Lung microvascular endothelial cell (primary cell): ENCODE measurements around the gene CTDP1. TPM values are rescaled to one million over a fixed set of nuclear protein-coding genes. Genes with fewer than 3 reads are reported as not detected.
A peak's percentile ranks its signal among the peaks of the same experiment; 100 is the strongest.
"Not testable (repeated sequence)": the region's sequence is repeated elsewhere in the genome, so short reads cannot be mapped to it uniquely, and the experiment has no call there.

Experiments
- DNase-seq, 2 donors: peaks; one replicate each; pipeline versions ENCODE4 v3.0.0 to v3.0.0-alpha.2; 2010; ENCODE audit warnings: low read depth in 2 of 2
- total RNA-seq: library from RNA; depleted of rRNA; stranded (reverse); fragments of >200 nt; gene quantifications from 2 replicates; pipeline ENCODE4 v1.2.1, GENCODE V29; 2014

The CTDP1 gene
- total RNA-seq, 1 donor from 2014 or later, result 25.0 TPM

GRCh38 chr18:79739440-79739778 is 59.8 kb downstream of the CTDP1 start:
- DNase-seq, result no peak

DNA sequence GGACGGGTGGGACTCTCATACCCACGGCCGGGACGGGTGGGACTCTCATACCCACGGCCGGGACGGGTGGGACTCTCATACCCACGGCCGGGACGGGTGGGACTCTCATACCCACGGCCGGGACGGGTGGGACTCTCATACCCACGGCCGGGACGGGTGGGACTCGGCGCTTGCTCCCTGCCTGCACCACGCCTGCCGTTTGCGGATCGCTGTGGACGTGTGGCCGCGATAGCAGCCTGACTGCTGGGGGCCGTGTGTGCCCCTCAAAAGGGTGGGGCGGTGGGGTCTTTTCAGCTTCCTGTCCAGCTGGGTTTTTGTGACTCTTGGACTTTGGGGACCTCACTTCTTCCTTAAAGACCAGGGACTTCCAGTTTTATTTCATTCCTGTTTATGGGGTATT is 60.4 kb downstream of the CTDP1 start:
- DNase-seq, result not testable (repeated sequence)

DNA sequence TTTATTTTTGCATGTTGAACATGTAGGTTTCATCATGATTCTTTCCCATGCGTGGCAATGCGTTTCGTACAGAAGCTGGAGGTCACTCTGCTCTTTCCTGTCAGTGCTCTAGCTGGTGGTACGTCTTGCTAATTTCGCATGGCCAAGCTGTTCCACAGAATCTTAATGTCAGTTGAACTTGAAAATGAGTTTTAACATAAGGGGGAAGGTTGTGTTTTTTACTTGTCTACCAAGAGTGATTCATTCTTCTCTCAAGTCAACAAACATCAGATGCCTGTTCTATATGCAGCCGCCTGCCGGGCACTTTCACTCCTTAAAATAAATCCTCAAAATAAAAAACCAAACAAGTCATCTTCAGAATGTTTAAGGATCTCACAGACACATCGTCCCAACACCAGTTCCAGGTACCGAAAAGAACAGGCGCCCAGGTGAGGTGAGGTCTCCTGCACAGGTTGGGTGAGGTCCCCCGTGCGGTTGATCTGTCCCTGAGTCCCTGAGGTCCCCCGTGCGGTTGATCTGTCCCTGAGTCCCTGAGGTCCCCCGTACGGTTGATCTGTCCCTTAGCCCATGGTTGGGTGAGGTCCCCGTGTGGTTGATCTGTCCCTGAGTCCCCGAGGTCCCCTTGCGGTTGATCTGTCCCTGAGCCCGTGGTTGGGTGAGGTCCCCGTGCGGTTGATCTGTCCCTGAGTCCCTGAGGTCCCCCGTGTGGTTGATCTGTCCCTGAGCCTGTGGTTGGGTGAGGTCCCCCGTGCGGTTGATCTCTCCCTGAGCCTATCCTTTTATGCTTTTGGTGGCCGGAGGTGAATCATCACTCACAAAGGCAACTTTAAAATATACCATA is 61.1 kb downstream of the CTDP1 start:
- no peak for DNase-seq

DNA sequence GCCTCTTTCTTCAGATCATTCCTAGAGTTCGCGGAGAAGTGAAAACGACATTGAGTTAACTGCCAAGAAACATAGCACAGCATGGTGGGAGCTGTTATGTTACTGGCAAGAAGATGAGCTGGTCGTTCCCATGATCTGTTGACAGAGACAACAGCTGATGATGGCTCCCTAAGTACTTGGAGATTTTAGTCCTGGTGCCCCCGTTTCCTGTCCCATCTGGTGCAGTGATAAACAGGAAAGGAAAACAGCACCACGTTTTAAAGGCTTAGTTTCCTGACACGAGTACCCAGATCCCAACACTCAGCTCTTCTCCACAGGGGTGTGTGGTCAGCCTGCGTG is 61.7 kb downstream of the CTDP1 start:
- no peak for DNase-seq

DNA sequence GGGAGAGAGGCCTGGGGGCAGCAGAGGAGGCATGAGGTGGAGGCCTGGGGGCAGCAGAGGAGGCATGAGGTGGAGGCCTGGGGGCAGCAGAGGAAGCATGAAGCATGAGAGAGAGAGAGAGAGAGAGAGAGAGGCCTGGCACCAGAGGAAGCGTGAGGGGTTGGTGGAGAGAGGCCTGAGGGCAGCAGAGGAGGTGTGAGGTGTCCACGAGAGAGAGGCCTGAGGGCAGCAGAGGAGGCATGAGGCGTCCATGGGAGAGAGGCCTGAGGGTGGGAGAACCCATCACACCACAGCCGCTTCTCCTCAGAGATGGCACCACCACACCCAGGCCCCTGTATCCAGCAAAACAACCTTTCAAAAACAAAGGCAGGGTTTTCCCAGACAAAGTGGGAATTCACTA is 62.5 kb downstream of the CTDP1 start:
- no peak for DNase-seq

DNA sequence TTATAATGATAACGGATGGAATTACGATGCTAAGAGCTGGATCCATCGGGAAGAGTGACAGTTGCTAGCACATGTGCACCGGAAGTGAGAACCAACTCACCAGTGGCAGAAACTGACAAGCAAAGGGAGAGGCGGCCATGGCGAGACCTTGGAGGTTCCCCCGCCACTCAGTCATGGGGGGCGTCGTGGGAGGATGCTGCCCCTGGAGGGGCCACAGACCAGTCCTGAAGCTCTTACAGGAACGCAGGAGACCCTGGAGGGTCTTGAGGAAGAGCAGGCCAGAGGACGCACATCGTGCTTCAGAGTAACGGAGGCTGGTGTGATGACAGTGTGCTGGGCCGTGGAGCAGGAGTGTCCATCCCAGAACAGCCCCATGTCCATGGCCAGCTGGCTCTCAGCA is 65.0 kb downstream of the CTDP1 start:
- no peak for DNase-seq

GRCh38 chr18:79746730-79747129 is 67.1 kb downstream of the CTDP1 start:
- DNase-seq, result no peak

- no peak for DNase-seq
Measured at GRCh38 chr18:79747156-79747845, 67.7 kb downstream of the CTDP1 start.

GRCh38 chr18:79748321-79749180 is 68.9 kb downstream of the CTDP1 start:
- no peak for DNase-seq

- peak; percentile 70 to 78 for DNase-seq
Measured at GRCh38 chr18:79749251-79750191, 69.9 kb downstream of the CTDP1 start.

DNA sequence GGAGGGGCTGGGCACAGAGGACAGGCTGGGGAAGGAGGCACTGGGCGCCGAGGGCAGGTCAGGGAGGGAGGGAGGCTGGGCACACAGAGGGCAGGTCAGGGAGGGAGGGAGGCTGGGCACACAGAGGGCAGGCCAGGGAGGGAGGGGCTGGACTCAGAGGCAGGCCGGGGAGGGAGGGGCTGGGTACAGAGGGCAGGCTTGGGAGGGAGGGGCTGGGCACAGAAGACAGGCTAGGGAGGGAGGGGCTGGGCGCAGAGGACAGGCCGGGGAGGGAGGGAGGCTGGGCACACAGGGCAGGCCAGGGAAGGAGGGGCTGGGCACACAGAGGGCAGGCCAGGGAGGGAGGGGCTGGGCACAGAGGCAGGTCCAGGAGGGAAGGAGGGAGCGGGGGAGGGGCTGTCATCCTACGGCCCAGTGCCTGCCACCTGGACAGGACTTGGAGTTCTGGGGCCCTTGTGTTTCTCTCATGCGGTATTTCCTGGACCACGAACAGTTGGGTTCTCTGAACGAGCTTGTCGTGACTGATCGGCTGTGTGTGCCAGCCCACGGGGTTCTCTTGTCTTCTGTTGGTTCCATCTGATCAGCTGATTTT is 71.5 kb downstream of the CTDP1 start:
- DNase-seq, result no peak

DNA sequence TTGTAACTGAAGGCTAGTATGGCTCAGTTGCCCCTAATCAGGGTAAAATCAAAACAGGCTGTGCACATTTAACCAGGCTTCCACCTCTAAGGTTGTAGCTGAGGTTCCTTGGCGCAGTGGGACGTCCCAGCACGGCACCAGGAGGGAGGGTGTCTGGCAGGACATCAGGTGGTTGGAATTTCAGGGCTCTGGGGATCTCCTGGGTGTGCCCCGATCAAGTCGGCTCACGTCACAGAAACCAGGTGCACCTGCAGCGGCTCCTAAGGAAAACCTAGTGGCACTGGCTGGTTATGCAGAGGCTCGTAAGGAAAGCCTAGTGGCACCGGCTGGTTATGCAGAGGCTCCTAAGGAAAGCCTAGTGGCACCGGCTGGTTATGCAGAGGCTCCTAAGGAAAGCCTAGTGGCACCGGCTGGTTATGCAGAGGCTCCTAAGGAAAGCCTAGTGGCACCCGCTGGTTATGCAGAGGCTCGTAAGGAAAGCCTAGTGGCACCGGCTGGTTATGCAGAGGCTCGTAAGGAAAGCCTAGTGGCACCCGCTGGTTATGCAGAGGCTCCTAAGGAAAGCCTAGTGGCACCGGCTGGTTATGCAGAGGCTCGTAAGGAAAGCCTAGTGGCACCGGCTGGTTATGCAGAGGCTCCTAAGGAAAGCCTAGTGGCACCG is 72.4 kb downstream of the CTDP1 start:
- DNase-seq, result not testable (repeated sequence)

GRCh38 chr18:79752946-79753345 is 73.3 kb downstream of the CTDP1 start:
- DNase-seq, result not testable (repeated sequence)

DNA sequence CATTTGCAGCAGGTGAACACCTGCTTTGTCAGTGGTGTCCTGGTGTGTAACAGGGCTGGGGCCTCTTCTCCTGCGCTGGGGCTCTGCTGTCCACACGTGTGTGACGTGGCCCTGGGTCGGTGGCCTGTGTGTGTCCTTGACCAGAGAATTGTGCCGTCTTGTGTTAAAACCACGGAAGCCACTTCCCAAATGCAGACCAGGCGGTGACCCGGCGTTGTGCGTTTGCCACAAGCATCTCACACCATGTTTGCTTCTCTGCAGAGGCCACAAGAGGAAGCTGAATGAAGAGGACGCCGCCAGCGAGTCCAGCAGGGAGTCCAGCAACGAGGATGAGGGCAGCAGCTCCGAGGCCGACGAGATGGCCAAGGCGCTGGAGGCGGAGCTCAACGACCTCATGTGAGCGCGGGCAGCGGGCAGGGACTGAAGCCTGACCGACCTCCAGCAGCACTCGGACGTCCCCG is 73.8 kb downstream of the CTDP1 start:
- no peak for DNase-seq

DNA sequence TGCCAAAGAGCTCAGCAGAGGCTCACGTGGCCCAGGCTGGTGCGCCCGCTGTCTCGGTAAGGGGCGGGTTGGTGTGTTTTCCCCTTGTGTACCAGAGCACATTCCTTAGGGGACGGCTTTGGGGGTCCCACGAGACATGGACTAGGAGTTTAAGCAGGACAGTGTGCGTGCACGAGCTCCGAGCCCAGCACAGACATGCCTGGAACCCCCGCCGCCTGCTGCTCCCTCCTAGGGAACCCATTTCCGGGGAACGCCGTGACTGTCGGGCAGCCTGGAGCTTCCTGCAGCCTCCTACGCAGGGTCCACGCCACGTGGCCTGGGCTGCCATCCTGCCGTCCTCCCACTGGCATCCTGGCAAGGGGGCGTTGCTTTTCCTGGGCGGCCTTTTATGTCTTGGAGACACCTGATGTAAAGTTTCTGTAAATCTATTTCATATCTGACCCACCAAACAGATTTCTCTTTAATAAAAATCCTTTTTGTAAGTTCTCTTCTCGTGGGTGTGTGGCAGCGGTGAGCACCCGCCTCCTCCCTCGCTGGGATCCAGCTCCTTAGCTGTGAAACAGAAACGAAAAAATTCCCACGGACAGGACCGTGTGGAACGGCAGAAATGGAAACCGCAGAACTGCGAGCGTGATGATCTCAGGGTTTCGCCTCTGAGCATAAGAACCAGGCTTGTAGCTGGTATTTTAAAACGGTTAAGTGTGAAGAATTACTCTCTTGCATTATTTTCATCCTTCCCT is 74.6 kb downstream of the CTDP1 start:
- no peak for DNase-seq

DNA sequence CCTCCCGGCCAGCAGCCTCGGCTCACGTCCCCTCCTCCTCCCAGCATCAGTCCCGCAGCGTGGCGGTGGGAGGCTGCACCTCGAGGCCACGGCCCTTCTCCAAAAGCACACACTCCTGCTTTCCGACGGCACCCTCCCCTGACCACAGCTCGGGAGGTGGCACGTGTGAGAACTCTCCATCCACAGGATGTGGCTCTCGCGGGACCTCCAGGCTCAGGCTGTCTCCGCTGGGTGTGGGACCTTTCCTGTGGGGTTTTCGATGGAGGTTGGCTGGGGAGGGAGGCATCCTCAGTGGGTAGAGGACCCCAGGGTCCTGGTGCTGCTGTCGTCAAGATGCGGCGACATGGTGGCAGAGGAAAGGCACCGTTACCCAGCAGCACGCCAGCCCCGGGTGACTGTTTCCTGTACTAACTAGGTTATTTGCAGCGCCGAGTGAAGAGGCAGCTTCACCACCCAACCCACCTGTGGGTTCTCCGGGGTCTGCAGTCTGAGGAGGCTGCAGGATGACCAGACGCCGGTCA is 75.3 kb downstream of the CTDP1 start:
- no peak for DNase-seq

DNA sequence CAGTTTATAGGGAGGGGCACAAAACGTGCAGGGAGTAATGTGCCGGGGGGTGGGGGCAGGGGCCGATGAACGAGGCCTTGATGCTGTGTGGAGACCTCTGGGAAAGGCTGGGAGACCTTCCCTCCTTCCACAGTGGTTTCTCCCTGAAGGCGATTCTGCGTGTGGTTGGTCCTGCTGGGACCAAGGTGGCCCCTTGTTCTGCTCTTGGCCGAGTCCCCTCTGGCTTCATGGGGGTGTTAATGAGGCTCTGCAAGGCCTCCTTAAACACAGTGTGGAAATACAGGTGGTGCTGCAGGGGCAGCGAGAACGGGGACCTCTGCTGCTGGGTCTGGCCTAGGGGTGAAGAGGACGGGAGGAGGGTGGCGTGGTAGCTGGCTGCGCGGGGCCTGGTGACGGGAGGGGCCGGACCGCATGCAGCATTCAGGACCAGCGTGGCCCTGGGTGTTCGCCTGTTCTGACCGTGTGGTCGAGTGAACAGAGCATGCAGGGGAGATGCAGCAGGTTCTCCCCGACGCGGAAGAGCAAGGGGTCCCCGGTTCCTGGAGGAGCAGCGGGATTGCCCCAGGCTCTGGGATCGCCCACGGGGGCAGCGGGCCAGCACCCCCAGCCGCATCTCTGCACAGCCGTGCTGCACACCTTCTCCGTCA is 76.0 kb downstream of the CTDP1 start:
- no peak for DNase-seq

- no peak for DNase-seq
Measured at GRCh38 chr18:79756143-79756500, 76.5 kb downstream of the CTDP1 start.

DNA sequence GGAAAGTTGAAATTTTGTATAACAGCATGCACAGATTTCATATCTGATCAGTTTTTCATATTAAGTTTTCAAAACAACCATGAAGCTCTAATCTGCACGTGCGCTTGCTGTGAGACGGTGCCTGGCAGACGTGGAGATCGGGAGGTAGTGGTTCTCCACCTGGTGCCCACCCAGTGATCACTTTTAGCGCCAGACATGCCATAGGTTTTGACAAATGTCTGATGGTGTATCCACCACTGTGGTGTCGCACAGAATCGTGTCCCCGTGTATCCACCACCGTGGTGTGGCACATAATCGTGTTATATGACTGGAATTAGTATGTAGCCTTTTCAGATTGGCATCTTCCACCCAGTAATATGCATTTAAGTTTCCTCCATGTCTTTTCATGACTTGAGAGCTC is 77.2 kb downstream of the CTDP1 start:
- no peak for DNase-seq
